NCI-H187 treated with DMSO at 0.1 percent for 48 hours (cell line): ENCODE measurements around the gene G6PC1.
"Not testable (repeated sequence)": the region's sequence is repeated elsewhere in the genome, so short reads cannot be mapped to it uniquely, and the experiment has no call there.

Source experiments
- DNase-seq: peaks from one replicate; lab custom pipeline; 2025; lab: John Stamatoyannopoulos, UW

G6PC1 gene

GRCh38 chr17:42901535-42902229 lies 1.1 kb downstream of the G6PC1 start:
- no peak for DNase-seq

GRCh38 chr17:42904110-42904469 lies 3.5 kb downstream of the G6PC1 start:
- no peak for DNase-seq

- no peak for DNase-seq
Observed at GRCh38 chr17:42906772-42907446, 6.3 kb downstream of the G6PC1 start.

- no peak for DNase-seq
Observed at GRCh38 chr17:42908872-42909700, 8.5 kb downstream of the G6PC1 start.

GRCh38 chr17:42913522-42913921 lies 12.9 kb downstream of the G6PC1 start:
- DNase-seq = no peak

GRCh38 chr17:42913981-42914617 lies 13.5 kb downstream of the G6PC1 start:
- DNase-seq = no peak

- not testable (repeated sequence) for DNase-seq
Observed at GRCh38 chr17:42915288-42915687, 14.7 kb downstream of the G6PC1 start.

GRCh38 chr17:42916388-42917235 lies 16.0 kb downstream of the G6PC1 start:
- DNase-seq = not testable (repeated sequence)

- no peak for DNase-seq
Observed at GRCh38 chr17:42917236-42917603, 16.6 kb downstream of the G6PC1 start.

GRCh38 chr17:42918902-42919521 lies 18.4 kb downstream of the G6PC1 start:
- DNase-seq = no peak

GRCh38 chr17:42919522-42920077 lies 19.0 kb downstream of the G6PC1 start:
- not testable (repeated sequence) for DNase-seq

GRCh38 chr17:42920106-42920900 lies 19.7 kb downstream of the G6PC1 start:
- DNase-seq = no peak

GRCh38 chr17:42920922-42921321 lies 20.3 kb downstream of the G6PC1 start:
- DNase-seq = no peak

GRCh38 chr17:42922294-42922693 lies 21.7 kb downstream of the G6PC1 start:
- DNase-seq = no peak

GRCh38 chr17:42923472-42923871 lies 22.9 kb downstream of the G6PC1 start:
- not testable (repeated sequence) for DNase-seq

GRCh38 chr17:42924891-42925290 lies 24.3 kb downstream of the G6PC1 start:
- DNase-seq = no peak

- DNase-seq = no peak
Observed at GRCh38 chr17:42928714-42929496, 28.3 kb downstream of the G6PC1 start.

GRCh38 chr17:42929497-42929844 lies 28.9 kb downstream of the G6PC1 start:
- DNase-seq = no peak
